ENCODE measurements around the gene ZPR1. TPM values are rescaled to one million over a fixed set of nuclear protein-coding genes. Genes with fewer than 3 reads are reported as not detected.

ZPR1 gene
- total RNA-seq, 1 experiment from 2014 or later: 89.5 TPM

- no peak overlapping the region for H3K4me2 ChIP-seq (ENCODE audit: low read length)
- ATAC-seq: no peak
- H3K4me1 ChIP-seq (ENCODE audit: insufficient read depth, low read length): no peaks in the 10 kb centered on the region
- H3K27ac ChIP-seq (ENCODE audit: low read length): no peak overlapping the region
- no peaks in the 10 kb centered on the region for H3K9me3 ChIP-seq (ENCODE audit: low read length)
- no peak overlapping the region for H2AFZ ChIP-seq (ENCODE audit: low read length)
- no peaks in the 10 kb centered on the region for H3K79me2 ChIP-seq (ENCODE audit: low read length)
- POLR2A ChIA-PET (ENCODE audit: unreplicated experiment): no interaction called here
- BruUV-seq (replicated peaks): no TSS peak
- H3F3A ChIP-seq (ENCODE audit: low read length, unreplicated experiment): no peaks in the 10 kb centered on the region
- CTCF ChIA-PET: no interaction called here
- H3K9me2 ChIP-seq (replicated peaks; ENCODE audit: low read length): no peaks in the 10 kb centered on the region
- no peak overlapping the region for H3K4me3 ChIP-seq (ENCODE audit: low read length)
- no peak for TF ChIP-seq EZH2 (IDR thresholded peaks at IDR 0.05; ENCODE audit: low read length, unreplicated experiment)
- no peak for TF ChIP-seq EZH2phosphoT487 (IDR thresholded peaks at IDR 0.05; ENCODE audit: borderline replicate concordance, low read length)
- intact Hi-C loops (cut with micrococcal nuclease): no loop called here
- H3K9ac ChIP-seq (ENCODE audit: low read length): no peak overlapping the region
- H4K20me1 ChIP-seq (ENCODE audit: low read length): no peaks in the 10 kb centered on the region
- DNase-seq: no peak
- peaks cover 54% of the 10 kb centered on the region for H3K36me3 ChIP-seq (ENCODE audit: low read depth, low read length)
- no peaks in the 10 kb centered on the region for H3K27me3 ChIP-seq (ENCODE audit: low read length)
Observed at GRCh38 chr11:116750070-116750718, 37.6 kb downstream of the ZPR1 start.

DNA sequence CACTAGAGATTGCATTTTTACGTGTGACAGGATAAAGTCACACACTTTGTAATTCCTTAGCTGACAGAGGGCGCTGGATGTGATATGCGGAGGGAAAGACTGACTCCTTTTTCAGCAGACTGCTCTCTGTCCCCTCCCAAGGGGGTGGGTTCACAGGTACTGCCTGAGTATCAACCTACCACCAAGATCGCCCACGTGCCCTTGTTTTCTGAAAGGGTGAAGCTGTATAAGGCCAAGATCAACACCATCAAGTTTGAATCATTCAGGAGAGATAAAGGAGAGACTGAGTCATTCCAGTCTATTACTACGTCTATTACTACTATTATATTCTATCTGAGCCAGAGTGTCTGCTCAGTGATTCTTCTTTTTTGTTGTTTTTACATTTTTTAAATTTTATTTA lies 45.7 kb downstream of the ZPR1 start:
- no TSS peak for BruUV-seq (replicated peaks)
- POLR2A ChIA-PET (ENCODE audit: unreplicated experiment): no interaction called here
- Histone ChIP-seq H3K36me3 (ENCODE audit: low read depth, low read length) (peaks cover 5% of the 10 kb centered on the region; the same call in 1 of the 2 replicates), H2AFZ (ENCODE audit: low read length) (no peak overlapping the region), H3K4me3 (ENCODE audit: low read length) (no peak overlapping the region), H3K27me3 (ENCODE audit: low read length) (no peaks in the 10 kb centered on the region), H3K27ac (ENCODE audit: low read length) (no peak overlapping the region), H4K20me1 (ENCODE audit: low read length) (no peaks in the 10 kb centered on the region), H3K9me2 (replicated peaks; ENCODE audit: low read length) (no peaks in the 10 kb centered on the region), H3F3A (ENCODE audit: low read length, unreplicated experiment) (no peaks in the 10 kb centered on the region), H3K4me1 (ENCODE audit: insufficient read depth, low read length) (no peaks in the 10 kb centered on the region), H3K9me3 (ENCODE audit: low read length) (no peaks in the 10 kb centered on the region), H3K4me2 (ENCODE audit: low read length) (no peak overlapping the region), H3K9ac (ENCODE audit: low read length) (no peak overlapping the region), H3K79me2 (ENCODE audit: low read length) (no peaks in the 10 kb centered on the region)
- DNase-seq: no peak
- TF ChIP-seq, protein P1, sequence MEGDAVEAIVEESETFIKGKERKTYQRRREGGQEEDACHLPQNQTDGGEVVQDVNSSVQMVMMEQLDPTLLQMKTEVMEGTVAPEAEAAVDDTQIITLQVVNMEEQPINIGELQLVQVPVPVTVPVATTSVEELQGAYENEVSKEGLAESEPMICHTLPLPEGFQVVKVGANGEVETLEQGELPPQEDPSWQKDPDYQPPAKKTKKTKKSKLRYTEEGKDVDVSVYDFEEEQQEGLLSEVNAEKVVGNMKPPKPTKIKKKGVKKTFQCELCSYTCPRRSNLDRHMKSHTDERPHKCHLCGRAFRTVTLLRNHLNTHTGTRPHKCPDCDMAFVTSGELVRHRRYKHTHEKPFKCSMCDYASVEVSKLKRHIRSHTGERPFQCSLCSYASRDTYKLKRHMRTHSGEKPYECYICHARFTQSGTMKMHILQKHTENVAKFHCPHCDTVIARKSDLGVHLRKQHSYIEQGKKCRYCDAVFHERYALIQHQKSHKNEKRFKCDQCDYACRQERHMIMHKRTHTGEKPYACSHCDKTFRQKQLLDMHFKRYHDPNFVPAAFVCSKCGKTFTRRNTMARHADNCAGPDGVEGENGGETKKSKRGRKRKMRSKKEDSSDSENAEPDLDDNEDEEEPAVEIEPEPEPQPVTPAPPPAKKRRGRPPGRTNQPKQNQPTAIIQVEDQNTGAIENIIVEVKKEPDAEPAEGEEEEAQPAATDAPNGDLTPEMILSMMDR (conservative IDR thresholded peaks at IDR 0.05; ENCODE audit: low read depth, low read length): no peak
- no peak for TF ChIP-seq EZH2phosphoT487 (IDR thresholded peaks at IDR 0.05; ENCODE audit: borderline replicate concordance, low read length)
- no peak for TF ChIP-seq EZH2 (IDR thresholded peaks at IDR 0.05; ENCODE audit: low read length, unreplicated experiment)
- CTCF ChIA-PET: no interaction called here
- ATAC-seq: no peak
- intact Hi-C loops (cut with micrococcal nuclease): no loop called here

DNA sequence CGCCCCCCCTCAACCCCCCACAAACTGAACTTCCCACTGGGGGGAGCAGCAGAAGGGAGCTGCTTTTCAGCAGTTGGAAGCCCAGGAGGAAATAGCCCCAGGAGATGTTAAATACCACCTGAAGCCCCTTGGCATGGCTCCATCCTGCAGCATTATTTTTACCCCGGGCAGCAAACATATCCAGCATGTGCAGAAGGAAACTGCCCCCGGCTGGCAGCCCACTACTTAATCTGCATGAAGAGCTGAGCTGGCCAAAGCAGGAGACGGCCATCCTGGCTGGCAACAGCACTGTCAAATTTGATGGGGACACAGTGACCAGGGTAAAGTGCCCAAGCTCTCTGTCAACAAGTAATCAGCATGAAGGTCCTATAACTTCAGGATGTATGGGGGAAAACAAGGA lies 47.1 kb downstream of the ZPR1 start:
- BruUV-seq (replicated peaks): no TSS peak
- ATAC-seq: no peak
- Histone ChIP-seq H3K27me3 (ENCODE audit: low read length) (no peaks in the 10 kb centered on the region), H3K9me3 (ENCODE audit: low read length) (no peaks in the 10 kb centered on the region), H3K27ac (ENCODE audit: low read length) (no peak overlapping the region), H3K4me3 (ENCODE audit: low read length) (no peak overlapping the region), H3K9me2 (replicated peaks; ENCODE audit: low read length) (no peaks in the 10 kb centered on the region), H3F3A (ENCODE audit: low read length, unreplicated experiment) (no peaks in the 10 kb centered on the region), H4K20me1 (ENCODE audit: low read length) (no peaks in the 10 kb centered on the region), H3K4me2 (ENCODE audit: low read length) (no peak overlapping the region), H3K4me1 (ENCODE audit: insufficient read depth, low read length) (no peaks in the 10 kb centered on the region), H3K36me3 (ENCODE audit: low read depth, low read length) (no peaks in the 10 kb centered on the region), H2AFZ (ENCODE audit: low read length) (no peak overlapping the region), H3K9ac (ENCODE audit: low read length) (no peak overlapping the region), H3K79me2 (ENCODE audit: low read length) (no peaks in the 10 kb centered on the region)
- TF ChIP-seq EZH2phosphoT487 (IDR thresholded peaks at IDR 0.05; ENCODE audit: borderline replicate concordance, low read length) (no peak), EZH2 (IDR thresholded peaks at IDR 0.05; ENCODE audit: low read length, unreplicated experiment) (no peak)
- TF ChIP-seq, protein P1 (conservative IDR thresholded peaks at IDR 0.05; ENCODE audit: low read depth, low read length): no peak
- no peak for DNase-seq
- intact Hi-C loops (cut with micrococcal nuclease): no loop called here
- ChIA-PET POLR2A (ENCODE audit: unreplicated experiment) (no interaction called here), CTCF (no interaction called here)

All from PC-3 (cell line).